HepG2 (cell line): Measurements from ENCODE around the gene TTLL10.

Experiments used
- ARID3A ChIP-seq: IDR thresholded peaks from 2 replicates; pipeline ENCODE4 v1.6.1; 2012; ENCODE audit warnings: low read depth, low read length, improper control_type of control experiment
- CTCF ChIP-seq: sonication (generic); formaldehyde crosslinking; IDR thresholded peaks from 2 replicates; pipeline ENCODE4 v1.5.0; 2020; ENCODE audit warnings: mild to moderate bottlenecking, missing genetic modification reagents, moderate library complexity
- DNMT1 ChIP-seq: sonication (generic); formaldehyde crosslinking; IDR thresholded peaks from 2 replicates; pipeline ENCODE4 v1.5.1; 2020; ENCODE audit warnings: mild to moderate bottlenecking, missing genetic modification reagents
- FOXA1 ChIP-seq, 2 experiments: fragments of 450-650 bp in 1 of 2; sonication (generic) in 1 of 2; formaldehyde crosslinking in 1 of 2; IDR thresholded peaks; 2 replicates each; pipeline versions ENCODE4 v1.4.0 to v1.6.1; 2016 to 2020; ENCODE audit warnings: missing genetic modification reagents in 1 of 2

- TF ChIP-seq CTCF (CRISPR knock-in tag) (no peak), DNMT1 (CRISPR knock-in tag) (no peak), ARID3A (no peak), FOXA1 (IDR thresholded peaks at IDR 0.05) (no peak), FOXA1 (CRISPR knock-in tag; IDR thresholded peaks at IDR 0.05) (no peak)
Measured at GRCh38 chr1:1176931-1177330, 3.3 kb downstream of the TTLL10 start.
